Hematopoietic multipotent progenitor cell treated with erythropoietin and hydrocortisone succinate and interleukin-3 and kit ligand, for 15 days (in vitro differentiated cells): Measurements from ENCODE around the gene DDAH1.
"Not testable (repeated sequence)": the region's sequence is repeated elsewhere in the genome, so short reads cannot be mapped to it uniquely, and the experiment has no call there.

Experiments used
- DNase-seq: peaks from one replicate; pipeline ENCODE4 v3.0.0-alpha.2; 2015; ENCODE audit warnings: low spot score

The DDAH1 gene

DNA sequence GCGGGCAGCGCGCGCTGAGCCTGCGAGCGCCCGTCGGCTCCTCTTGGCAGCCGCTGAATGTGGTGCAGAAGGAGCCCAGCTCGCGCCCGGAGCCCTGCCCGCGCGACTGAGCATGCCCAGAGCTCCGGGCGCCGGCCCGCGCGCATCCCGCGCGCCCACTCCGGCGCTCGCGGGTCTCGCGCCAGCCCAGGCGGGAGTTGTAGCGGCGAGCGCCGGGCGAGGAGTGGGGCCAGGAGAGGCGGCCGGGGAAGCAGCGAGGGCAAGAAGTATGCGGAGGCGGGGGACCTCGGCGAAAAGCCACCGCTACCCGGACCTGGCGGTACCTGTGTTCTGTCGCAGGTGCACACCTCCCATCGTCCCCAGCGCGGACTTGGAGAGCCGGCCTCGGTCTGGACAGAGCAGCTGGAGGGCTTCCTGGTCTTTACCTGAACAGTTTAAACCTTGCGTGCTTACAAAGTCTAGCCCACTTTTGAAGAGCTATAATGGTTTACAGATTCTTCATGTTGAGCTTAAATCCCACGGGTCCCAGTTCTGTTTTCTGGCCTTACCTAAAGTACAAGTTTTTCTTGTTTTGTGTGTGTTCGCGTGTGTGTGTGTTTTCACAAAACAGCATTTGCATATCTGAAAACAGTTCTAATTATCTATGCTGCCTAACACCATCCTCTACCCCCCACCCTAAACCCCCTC lies at the start of gene DDAH1:
TSS of gene DDAH1 (minus strand) at position 61 of the 687 bp plus-strand sequence. CDS start 114 bp downstream, outside the sequence.
- no peak for DNase-seq

DNA sequence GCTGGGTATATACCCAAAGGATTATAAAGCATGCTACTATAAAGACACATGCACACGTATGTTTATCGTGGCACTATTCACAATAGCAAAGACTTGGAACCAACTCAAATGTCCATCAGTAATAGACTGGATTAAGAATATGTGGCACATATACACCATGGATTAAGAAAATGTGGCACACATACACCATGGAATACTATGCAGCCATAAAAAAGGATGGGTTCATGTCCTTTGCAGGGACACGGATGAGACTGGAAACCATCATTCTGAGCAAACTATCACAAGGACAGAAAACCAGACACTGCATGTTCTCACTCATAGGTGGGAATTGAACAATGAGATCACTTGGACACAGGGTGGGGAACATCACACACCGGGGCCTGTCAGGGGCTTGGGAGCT lies 49.0 kb upstream of the DDAH1 start:
- DNase-seq, result not testable (repeated sequence)

DNA sequence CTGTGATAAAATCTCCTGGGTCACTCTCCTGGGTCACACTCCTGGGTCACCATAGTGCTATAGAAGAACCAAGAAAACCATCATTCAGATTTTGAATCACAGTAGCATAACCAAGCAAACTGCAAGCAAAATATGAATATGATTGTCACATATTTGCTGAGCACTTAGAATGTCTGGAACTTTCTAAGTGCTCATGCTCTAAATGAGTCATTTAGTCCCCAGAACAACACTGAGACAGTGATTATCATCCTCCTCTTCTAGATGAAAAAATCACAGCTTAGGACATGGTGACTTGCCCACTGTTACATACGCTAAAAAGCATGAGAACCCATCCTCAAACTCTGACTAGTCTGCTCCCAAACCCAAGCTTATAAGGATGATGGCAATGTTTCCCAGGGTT lies 39.5 kb upstream of the DDAH1 start:
- DNase-seq, result no peak

DNA sequence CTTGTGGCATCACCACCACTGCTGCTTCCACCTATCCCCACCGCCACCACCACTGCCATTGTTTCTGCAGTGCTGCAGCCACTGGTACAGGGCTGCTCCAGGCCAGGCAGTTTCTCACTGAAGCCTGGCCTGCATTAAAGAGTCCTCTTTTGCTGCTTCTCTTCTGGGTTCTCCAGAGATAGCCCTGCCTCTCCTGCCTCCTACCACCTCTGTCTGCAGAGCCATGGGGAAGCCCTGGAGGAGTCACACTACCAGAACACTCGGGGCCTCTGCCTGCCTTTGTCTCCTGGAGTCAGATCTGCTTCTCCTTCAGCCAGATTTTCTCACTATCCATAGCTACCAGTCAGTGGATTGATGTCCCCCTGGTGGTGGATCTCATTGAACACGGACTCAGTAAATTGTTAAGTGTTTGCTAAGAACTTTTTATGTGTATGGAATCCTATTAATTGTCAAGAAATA lies 37.7 kb upstream of the DDAH1 start:
- DNase-seq, result no peak

DNA sequence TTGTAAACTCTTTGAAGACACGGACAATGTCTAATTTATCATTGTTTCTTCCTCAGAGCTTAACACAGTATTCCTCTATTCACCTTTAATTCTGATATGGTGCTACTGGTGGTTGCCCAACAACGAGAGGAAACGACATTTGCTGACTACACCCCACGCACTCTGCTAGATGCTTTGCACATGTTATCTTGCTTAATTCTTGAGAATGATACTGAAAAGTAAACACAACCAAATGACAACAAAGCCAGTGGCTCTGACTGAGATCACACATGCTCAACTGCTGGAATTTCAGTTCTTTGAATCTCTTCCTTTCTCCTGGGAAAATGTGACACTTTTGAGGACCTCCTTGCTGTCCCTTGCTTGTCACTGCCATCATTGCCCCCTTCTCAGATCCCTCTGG lies 37.2 kb upstream of the DDAH1 start:
- DNase-seq, result no peak

DNA sequence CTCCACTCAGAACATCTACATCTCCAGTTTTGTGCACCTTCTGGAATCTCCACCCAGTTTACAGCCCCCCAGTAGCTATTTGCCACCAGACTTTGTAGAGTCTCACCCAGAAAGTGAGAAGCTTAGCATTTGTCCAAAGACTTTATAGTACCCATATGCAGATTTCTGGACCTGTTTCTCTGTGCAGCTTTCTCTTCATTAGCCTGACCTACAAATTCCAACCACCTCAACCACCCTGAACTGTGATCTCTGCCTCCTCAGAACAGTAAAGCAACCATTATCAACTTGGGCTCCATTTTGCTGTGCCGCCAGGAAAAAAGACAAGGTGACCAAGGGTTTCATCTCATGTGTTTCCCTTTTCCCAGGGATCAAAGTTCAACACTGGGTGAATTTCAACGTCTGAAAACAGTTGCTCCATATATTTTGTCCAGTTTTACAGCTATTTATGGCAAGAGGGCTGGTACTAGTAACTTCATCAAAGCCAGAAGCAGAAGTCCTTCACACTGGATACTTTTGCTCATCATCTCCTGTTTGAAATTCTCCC lies 36.5 kb upstream of the DDAH1 start:
- DNase-seq, result no peak

GRCh38 chr1:85496941-85497582 lies 32.1 kb upstream of the DDAH1 start:
- no peak for DNase-seq

DNA sequence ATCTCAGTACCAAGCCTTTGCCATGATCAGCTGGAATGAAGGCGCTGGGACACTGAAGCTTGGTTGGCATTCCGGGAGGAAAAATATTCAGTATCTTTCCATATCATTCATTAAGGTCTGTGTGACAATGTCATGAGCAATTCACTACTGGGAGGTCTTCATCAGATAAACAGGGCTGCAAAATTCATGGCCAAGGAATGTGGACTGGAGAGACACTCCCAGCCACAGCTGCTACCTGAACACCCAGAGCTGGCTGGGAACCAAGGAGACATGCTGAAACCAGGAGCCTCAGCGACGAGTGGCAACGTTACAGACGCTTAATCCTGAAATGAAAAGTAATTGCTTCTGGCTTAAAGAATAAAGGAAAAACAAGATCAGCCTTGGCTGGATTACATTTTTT lies 30.6 kb upstream of the DDAH1 start:
- DNase-seq, result no peak

GRCh38 chr1:85494904-85495266 lies 29.9 kb upstream of the DDAH1 start:
- no peak for DNase-seq

DNA sequence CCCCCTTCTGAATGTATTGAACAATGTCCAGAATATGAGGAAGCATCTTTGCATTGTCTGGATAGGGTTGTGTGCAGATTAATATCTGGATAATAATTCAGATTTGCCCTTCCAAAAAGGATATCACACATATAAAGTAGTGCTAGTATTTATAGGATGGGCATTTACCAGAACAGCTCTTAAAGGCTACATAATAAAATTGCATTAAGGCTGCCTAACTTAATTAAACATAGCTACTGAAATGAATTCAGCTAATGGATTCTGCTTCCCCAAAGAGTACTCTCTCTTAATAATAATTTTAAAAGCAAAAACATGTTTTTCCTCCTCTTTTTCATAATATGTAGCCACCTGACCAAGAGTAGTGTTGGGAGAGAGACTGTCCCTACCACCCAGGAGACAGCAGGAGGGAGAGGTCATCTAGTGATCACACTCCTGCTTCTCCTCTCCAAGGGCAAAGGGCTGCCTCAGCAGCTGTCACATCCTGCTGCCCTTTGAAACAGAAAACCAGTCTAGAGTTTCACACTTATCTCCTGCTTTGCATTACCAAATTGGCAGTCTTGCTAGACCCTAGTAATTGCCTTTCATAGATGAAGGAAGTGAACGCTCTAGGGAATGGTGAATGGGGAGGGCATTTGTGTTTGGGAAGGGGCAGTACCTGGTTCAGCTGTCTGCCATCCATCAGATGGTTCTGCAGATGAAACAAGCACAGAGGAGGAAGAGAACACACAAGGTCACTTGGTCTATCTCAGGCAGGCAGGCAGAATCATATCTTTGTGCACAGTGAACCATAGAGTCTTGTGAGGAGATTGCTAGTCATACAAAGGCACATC lies 29.3 kb upstream of the DDAH1 start:
- no peak for DNase-seq

- no peak for DNase-seq
Measured at GRCh38 chr1:85490270-85490985, 25.5 kb upstream of the DDAH1 start.

DNA sequence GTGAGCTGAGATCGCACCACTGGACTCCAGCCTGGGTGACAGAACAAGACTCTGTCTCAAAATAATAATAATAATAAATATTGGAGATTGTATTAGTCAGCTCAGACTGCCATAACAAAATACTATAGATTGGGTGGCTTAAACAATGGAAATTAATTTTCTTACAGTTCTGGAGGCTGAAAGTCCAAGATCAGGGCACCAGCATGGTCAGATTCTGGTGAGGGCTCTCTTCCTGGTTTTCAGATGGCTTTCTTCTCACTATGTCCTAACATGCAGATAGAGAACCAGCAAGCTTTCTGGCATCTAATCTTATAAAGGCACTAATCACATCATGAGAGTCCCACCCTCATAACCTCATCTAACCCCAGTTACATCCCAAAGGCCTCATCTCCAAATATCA lies 23.2 kb upstream of the DDAH1 start:
- DNase-seq, result no peak

DNA sequence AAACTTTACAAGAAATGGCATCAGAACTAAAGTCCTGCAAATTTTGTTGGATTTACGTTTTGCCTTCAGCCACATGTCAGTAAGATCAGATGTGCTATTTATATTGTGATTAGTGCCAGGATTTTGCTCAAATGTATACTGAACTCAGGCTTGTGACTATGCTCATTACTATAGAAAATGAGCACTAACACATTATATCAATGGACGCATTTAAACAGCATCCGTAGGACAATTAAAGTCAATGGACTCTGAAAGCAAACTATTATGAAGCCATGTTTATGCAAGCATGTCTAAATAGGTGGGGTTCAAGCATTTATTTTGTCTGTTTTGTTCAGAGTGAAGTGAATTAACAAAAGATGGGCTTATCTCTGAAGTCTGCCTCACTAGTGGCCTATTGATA lies 20.6 kb upstream of the DDAH1 start:
- no peak for DNase-seq

DNA sequence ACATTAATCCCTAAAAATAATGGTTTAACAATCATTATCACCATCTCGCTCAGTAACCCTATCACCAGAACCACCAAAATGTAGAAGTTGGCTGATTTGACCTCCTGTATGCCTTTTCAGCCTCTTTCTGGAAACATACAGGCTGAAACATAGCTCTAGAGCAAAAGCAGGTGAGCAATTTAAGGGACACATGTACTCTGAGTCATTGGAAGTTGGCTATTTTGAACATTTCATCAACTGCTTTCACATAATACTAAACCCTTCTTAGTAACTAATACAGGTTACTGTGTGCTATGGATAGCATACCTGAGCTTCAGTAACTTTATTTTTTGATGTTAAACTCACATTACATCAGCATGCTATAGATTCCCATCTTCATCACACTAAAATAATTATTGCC lies 19.8 kb upstream of the DDAH1 start:
- DNase-seq, result no peak

DNA sequence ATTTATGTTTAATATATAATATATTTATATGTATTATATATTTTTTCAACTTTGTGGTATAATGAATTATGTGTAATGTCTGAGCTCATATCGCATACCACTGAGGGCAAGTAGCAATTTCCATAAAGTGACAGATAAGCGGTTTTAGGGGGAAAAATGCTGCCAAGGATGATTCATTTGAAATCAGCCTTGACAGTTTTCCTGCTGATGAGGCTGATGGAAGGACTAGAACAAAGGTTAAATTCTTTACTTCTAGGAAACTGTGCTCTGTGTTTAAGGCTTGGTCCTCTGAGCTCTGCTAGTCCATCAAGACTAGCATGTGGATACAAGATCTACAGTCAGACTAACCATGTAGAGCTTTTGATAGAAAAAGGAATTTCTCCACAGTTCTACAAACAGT lies 19.3 kb upstream of the DDAH1 start:
- DNase-seq, result no peak

DNA sequence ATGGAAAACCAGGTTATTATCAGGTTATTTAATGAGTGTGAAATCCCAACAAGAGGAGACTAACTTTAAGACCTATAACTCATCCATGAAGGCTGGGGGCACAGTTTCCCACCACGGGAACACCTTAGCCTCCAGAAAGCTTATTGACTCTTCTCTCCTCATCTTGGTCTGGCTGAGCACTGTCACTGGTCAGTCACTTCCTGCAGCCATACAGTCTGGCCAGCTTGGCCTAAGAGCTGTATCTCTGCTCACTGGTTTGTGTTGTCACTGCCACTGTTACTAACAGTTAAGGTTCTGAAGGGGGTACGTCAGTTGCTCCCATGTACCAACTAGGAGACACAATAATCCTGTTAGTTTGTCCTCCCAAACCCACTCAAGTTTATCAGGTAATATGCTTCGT lies 16.7 kb upstream of the DDAH1 start:
- DNase-seq, result no peak

- no peak for DNase-seq
Measured at GRCh38 chr1:85480566-85480965, 15.6 kb upstream of the DDAH1 start.

DNA sequence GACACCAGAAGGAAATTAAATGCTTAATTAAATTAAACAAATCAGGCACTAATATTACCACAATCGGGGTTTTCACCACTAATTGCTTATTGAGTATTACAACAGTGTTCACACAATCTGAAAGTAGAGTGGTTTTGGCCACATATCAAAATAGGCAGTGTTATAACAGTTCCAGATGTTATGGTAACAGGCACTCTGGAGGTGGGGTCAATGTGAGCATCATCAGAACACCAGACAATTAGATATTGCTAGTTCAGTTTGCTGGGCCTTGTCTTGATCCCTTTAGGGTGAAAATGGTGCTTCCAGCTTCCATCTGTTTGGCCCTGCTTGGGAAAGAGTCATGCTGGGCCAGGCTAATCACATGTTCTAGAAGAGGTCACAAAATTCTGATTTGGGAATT lies 14.5 kb upstream of the DDAH1 start:
- no peak for DNase-seq

DNA sequence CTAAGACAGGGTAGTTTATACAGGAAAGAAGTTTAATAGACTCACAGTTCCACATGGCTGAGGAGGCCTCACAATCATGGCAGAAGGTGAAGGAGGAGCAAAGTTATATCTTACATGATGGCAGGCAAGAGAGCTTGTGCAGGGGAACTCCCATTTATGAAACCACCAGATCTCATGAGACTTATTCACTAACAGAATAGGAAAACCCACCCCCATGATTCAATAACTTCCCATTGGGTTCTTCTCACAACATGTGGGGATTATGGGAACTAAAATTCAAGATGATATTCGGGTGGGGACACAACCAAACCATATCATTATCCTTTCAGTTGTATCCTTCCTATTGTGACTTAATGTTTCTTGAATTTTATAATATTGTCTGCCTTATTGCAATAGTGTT lies 13.4 kb upstream of the DDAH1 start:
- DNase-seq, result no peak

DNA sequence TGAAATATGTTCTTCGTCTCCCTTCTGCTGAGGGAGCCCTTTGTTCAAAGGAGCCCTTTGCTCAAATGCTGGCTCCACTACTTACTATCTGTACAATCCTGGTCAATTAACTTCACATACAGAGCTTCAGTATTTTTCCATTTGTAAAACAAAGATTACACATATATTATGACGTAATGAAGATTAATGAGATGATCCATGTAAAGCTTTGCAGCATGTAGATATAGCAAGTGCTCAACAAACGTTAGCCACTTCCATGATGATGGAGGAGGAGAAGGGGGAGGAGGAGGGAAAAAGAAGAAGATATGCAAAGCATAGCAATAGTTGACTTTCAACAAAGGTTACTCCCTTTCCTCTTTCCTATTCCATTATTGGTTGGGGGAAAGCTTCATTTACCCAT lies 10.1 kb upstream of the DDAH1 start:
- no peak for DNase-seq

GRCh38 chr1:85473390-85473789 lies 8.4 kb upstream of the DDAH1 start:
- DNase-seq, result no peak

DNA sequence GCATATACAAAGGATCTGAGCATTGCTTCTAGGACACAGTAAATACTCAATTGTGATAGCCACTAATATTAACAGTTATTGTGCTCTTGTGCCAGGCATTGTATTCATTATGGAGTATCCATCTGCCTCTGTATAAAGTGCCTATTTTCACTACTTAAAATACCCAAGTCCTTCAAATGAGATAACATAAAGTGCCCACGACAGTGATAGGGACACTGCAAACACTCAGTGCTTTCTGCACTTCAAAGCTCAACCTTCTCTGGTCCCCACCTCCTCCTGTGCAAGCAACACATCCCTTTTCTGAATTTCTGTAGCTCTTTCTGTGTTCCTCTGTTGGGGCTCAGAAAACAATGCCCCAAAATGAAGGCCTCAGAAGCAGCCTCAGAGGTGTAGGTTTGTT lies 6.6 kb upstream of the DDAH1 start:
- DNase-seq, result no peak
